ES-I3 (cell line): ENCODE data around the gene PI16.
"Not testable (repeated sequence)": the region's sequence is repeated elsewhere in the genome, so short reads cannot be mapped to it uniquely, and the experiment has no call there.

ENCODE experiments used
- H3K36me3 ChIP-seq: 2 replicates; pipeline ENCODE4 v1.6.1; 2013; ENCODE audit warnings: mild to moderate bottlenecking, low read length, control low read depth, moderate library complexity; ENCODE audit not compliant: insufficient read depth
- H3K4me1 ChIP-seq: 2 replicates; pipeline ENCODE4 v1.6.1; 2013; ENCODE audit warnings: mild to moderate bottlenecking, control low read depth, low read length; ENCODE audit not compliant: insufficient read depth
- H3K9ac ChIP-seq: 2 replicates; pipeline ENCODE4 v1.6.1; 2013; ENCODE audit warnings: low read depth, mild to moderate bottlenecking, low read length, moderate library complexity
- H3K9me3 ChIP-seq: 2 replicates; pipeline ENCODE4 v1.6.1; 2013; ENCODE audit warnings: mild to moderate bottlenecking, low read length, moderate library complexity; ENCODE audit not compliant: control insufficient read depth, insufficient read depth

The PI16 gene

GRCh38 chr6:36980876-36981619 is 26.5 kb downstream of the PI16 start:
- H3K9ac ChIP-seq, result no peak overlapping the region
- H3K36me3 ChIP-seq, result peaks cover 3% of the 10 kb centered on the region
- H3K4me1 ChIP-seq, result peaks cover 33% of the 10 kb centered on the region
- H3K9me3 ChIP-seq, result no peaks in the 10 kb centered on the region

DNA sequence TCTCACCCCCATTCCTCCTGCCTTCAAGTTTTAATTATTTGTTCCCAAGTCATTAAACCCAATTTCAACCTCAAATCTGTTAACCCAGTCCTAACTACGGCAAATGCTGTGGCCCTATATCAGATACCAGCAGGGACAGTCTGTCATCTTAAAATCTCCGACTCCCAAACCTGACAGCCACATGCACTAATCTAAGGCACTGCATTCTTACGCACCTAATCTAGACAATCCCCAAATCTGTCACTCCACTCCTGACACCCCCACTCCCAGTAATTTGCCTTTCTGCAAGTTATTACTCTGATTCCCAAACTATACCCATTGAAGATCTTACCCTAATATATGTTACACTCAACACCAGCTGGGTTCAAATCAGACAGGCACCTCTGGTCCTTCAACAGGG is 29.0 kb downstream of the PI16 start:
- Histone ChIP-seq H3K9ac (no peak overlapping the region), H3K9me3 (no peaks in the 10 kb centered on the region), H3K36me3 (no peaks in the 10 kb centered on the region), H3K4me1 (peaks cover 37% of the 10 kb centered on the region)

DNA sequence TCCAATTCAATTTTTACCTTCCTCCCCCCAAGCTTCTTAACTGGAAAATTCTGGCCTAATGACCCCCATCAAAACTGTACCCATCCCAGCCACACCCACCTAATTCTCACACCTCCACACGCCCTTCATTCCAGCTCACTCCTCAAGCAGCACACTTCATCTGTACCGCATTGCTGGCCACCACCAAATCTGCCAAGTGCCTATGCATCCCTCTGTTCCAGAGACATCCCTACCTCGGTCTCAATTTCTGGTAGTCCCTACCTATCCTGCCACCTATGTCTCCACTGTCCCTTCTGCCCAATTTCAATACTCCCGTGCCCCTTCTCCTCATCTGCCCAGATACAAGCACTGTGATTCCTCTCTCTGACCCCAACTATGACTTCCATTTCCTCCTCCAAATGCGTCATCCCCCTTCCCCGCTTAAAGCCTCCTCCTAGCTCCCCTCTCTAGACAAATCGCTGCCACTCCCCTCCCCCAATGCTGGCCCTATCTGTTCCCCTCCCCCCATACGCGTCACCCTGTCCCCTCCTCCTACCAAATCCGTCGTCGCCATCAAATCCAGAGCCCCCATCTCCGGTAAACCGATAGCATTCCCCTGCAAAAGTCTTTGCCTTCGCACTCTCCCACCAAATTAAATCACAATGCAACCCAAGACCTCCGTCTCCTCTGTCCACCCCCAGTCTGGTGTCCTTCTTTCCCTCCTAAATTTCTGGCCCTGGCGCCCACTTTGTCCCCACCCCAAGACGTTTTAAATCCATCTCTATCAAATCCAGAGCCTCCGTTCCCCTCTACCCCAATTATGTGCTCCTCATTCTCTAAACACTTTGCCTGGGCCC is 30.3 kb downstream of the PI16 start:
- Histone ChIP-seq H3K4me1 (peaks cover 36% of the 10 kb centered on the region), H3K9me3 (no peaks in the 10 kb centered on the region), H3K9ac (peak overlapping the region; percentile 88), H3K36me3 (no peaks in the 10 kb centered on the region)

- peaks cover 34% of the 10 kb centered on the region for H3K4me1 ChIP-seq
- no peaks in the 10 kb centered on the region for H3K9me3 ChIP-seq
- H3K9ac ChIP-seq, result peak overlapping the region; percentile 88
- H3K36me3 ChIP-seq, result no peaks in the 10 kb centered on the region
These were observed 30.9 kb downstream of the PI16 start for GRCh38 chr6:36985417-36985807.

GRCh38 chr6:36985808-36986703 is 31.5 kb downstream of the PI16 start, which contains the start of gene MTCH1:
TSS of gene MTCH1 (minus strand) at chr6:36986196. CDS start at chr6:36986173, 23 bp downstream.
- H3K4me1 ChIP-seq, result peaks cover 33% of the 10 kb centered on the region
- H3K36me3 ChIP-seq, result no peaks in the 10 kb centered on the region
- H3K9me3 ChIP-seq, result no peaks in the 10 kb centered on the region
- H3K9ac ChIP-seq, result peak within 1 kb of the TSS; percentile 88

- peaks cover 28% of the 10 kb centered on the region for H3K4me1 ChIP-seq
- peak overlapping the region; percentile 88 for H3K9ac ChIP-seq
- no peaks in the 10 kb centered on the region for H3K9me3 ChIP-seq
- no peaks in the 10 kb centered on the region for H3K36me3 ChIP-seq
These were observed 32.1 kb downstream of the PI16 start for GRCh38 chr6:36986704-36987047.

DNA sequence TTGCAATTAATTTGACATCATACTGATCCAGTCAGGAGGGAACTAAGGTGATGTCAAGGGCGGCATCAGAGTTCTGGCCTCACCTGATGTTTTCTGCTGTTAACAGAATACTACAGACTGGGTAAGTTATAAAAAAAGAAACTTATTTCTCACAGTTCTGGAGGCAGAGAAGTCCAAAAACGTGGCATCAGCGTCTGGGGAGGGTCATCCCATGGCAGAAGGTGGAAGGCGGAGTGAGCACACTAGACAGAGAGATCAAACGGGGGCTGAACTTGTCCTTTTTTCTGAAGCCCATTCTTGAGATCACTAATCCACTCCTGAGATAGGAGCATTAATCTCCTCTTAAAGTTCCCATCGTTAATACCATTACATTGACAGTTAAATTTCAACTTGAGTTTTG is 34.7 kb downstream of the PI16 start:
- Histone ChIP-seq H3K9ac (no peak overlapping the region), H3K4me1 (peaks cover 8% of the 10 kb centered on the region), H3K9me3 (no peaks in the 10 kb centered on the region), H3K36me3 (no peaks in the 10 kb centered on the region)

DNA sequence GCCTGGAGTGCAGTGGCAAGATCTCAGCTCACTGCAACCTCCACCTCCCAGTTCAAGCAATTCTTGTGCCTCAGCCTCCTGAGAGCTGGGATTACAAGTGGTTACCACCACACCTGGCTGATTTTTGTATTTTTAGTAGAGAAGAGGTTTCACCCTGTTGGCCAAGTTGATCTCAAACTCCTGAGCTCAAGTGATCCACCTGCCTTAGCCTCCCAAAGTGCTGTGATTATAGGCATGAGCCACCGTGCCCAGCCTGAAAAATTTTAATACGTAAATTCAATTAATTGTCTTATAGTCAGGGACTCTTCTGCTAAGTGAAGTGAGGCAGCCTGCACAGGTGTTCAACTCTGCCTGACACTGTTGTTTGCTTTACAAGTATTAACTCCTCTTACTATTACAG is 35.9 kb downstream of the PI16 start:
- H3K4me1 ChIP-seq, H3K9ac ChIP-seq, H3K9me3 ChIP-seq, H3K36me3 ChIP-seq: not testable (repeated sequence)

GRCh38 chr6:36997811-36998722 is 43.5 kb downstream of the PI16 start:
- Histone ChIP-seq H3K4me1 (peaks cover 10% of the 10 kb centered on the region; the same call in 1 of the 2 replicates), H3K36me3 (no peaks in the 10 kb centered on the region), H3K9ac (no peak overlapping the region), H3K9me3 (no peaks in the 10 kb centered on the region)

DNA sequence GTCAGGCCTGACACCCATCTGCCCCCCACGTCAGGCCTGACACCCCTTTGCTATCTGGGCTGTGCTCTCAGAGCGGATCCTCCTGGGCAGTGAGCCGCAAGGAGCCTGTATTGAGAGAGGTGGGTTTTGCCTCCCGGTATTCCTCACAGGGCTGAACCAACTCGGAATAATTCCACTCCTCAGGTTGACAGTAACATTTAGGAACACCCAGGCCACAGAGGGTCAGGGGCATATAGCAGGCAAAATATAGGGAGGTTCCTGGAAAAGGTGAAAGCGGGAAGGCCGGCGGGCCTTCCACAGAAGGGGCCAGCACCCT is 44.1 kb downstream of the PI16 start:
- peaks cover 10% of the 10 kb centered on the region; the same call in 1 of the 2 replicates for H3K4me1 ChIP-seq
- no peak overlapping the region for H3K9ac ChIP-seq
- H3K9me3 ChIP-seq, result no peaks in the 10 kb centered on the region
- no peaks in the 10 kb centered on the region for H3K36me3 ChIP-seq

- peaks cover 10% of the 10 kb centered on the region; the same call in 1 of the 2 replicates for H3K4me1 ChIP-seq
- no peaks in the 10 kb centered on the region for H3K9me3 ChIP-seq
- H3K9ac ChIP-seq, result no peak overlapping the region
- no peaks in the 10 kb centered on the region for H3K36me3 ChIP-seq
These were observed 44.7 kb downstream of the PI16 start for GRCh38 chr6:36999061-36999750.

GRCh38 chr6:36999751-37000125 is 45.2 kb downstream of the PI16 start:
- H3K9me3 ChIP-seq, result no peaks in the 10 kb centered on the region
- H3K4me1 ChIP-seq, result peaks cover 10% of the 10 kb centered on the region; the same call in 1 of the 2 replicates
- H3K9ac ChIP-seq, result no peak overlapping the region
- no peaks in the 10 kb centered on the region for H3K36me3 ChIP-seq
